PFSK-1 (cell line): ENCODE measurements around the gene ZCCHC2.

Source experiments
- POLR2AphosphoS5 ChIP-seq: IDR thresholded peaks from 2 replicates; pipeline ENCODE4 v1.6.1; 2012; ENCODE audit warnings: low read depth, mild to moderate bottlenecking, control low read depth, low read length, moderate library complexity
- TF ChIP-seq, protein P1 (sequence below), 2 experiments: IDR thresholded peaks; 2 replicates each; pipeline versions ENCODE4 v1.6.1 to v1.8.0; 2011 to 2012; ENCODE audit warnings: low read depth in 2 of 2, low read length in 2 of 2, control low read depth in 1 of 2, inconsistent platforms in 1 of 2, mild to moderate bottlenecking in 1 of 2, moderate library complexity in 1 of 2; ENCODE audit not compliant: insufficient read depth in 1 of 2

DNA sequence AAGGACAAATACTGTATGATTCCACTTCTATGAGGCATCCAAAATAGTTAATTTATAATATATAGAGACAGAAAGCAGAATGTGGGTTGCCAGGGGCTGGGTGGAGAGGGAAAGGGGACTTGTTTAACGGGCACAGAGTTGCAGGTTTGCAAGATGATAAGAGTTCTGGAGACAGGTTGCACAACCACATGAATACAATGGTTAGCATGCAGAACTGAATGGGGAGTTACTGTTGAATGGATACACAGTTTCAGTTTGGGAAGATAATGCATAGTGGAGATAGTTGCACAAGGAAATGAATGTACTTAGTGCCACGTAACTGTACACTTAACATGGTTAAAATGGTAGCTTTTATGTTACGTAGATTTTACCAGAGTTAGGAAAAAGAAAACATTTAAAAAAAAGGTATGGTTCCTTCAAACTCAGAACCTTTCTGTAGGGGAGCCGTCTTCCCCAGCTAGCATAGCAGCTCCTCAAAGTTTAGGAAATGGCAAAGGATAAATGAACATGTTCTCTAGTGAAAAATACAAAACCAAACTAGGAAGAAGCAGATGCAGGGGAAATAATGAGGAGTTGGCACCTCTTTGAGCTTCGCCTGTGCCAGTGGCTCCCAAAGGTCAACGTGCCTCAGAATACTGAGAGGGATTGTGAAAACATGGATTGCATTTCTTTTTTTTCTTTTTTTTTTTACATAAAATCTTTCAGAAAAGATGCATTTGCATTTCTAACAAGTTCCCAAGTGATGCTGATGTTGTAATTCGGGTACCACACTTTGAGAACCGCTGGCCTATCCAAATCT is 95.2 kb downstream of the ZCCHC2 start:
- no peak for TF ChIP-seq POLR2AphosphoS5
- TF ChIP-seq, protein P1, sequence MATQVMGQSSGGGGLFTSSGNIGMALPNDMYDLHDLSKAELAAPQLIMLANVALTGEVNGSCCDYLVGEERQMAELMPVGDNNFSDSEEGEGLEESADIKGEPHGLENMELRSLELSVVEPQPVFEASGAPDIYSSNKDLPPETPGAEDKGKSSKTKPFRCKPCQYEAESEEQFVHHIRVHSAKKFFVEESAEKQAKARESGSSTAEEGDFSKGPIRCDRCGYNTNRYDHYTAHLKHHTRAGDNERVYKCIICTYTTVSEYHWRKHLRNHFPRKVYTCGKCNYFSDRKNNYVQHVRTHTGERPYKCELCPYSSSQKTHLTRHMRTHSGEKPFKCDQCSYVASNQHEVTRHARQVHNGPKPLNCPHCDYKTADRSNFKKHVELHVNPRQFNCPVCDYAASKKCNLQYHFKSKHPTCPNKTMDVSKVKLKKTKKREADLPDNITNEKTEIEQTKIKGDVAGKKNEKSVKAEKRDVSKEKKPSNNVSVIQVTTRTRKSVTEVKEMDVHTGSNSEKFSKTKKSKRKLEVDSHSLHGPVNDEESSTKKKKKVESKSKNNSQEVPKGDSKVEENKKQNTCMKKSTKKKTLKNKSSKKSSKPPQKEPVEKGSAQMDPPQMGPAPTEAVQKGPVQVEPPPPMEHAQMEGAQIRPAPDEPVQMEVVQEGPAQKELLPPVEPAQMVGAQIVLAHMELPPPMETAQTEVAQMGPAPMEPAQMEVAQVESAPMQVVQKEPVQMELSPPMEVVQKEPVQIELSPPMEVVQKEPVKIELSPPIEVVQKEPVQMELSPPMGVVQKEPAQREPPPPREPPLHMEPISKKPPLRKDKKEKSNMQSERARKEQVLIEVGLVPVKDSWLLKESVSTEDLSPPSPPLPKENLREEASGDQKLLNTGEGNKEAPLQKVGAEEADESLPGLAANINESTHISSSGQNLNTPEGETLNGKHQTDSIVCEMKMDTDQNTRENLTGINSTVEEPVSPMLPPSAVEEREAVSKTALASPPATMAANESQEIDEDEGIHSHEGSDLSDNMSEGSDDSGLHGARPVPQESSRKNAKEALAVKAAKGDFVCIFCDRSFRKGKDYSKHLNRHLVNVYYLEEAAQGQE (IDR thresholded peaks at IDR 0.05; ENCODE audit: insufficient read depth in 1 of 2, low read depth in 2 of 2, low read length in 2 of 2): no peak
